ENCODE results near the gene C2CD3. TPM values are rescaled to one million over a fixed set of nuclear protein-coding genes. Genes with fewer than 3 reads are reported as not detected.

Gene C2CD3
- total and polyA plus RNA-seq, 9 of the 15 experiments (the other 6 are each of a cell fraction or from before 2014, with no cell fraction given), result 4.4 to 20.2 (median 15.4) TPM

DNA sequence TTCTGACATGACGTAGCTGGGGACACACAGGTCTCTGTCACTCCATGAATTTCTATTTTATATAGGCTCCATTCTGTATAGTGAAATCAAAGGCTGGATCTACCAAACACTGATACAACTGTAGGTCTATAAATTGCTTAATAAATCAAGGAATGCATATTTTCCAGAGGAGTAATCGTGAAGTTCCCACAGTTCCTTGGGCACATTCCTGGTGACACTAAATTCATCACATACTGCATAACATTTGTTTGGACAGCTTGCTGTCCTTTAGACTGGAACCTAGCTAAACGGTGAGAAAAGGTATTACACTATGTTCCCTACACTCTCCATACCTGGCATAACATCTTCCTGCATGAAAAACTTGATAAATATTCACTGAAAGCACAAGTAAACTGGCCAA lies 120.3 kb downstream of the C2CD3 start:
- Histone ChIP-seq H3K27ac (ENCODE audit: extremely low read depth, low read depth, low read length) (no peak overlapping the region), H2AFZ (ENCODE audit: low read depth, low read length) (no peak overlapping the region), H3K79me2 (ENCODE audit: control insufficient read depth, insufficient read depth, low read length) (no peaks in the 10 kb centered on the region), H3K9me3 (replicated peaks; ENCODE audit: control insufficient read depth, insufficient read depth, low read depth, low read length) (no peaks in the 10 kb centered on the region), H3K9ac (ENCODE audit: insufficient read depth in 1 of 2, low read depth in 2 of 2, low read length in 2 of 2) (no peak overlapping the region), H4K20me1 (replicated peaks; ENCODE audit: control insufficient read depth, insufficient read depth, low read length) (no peaks in the 10 kb centered on the region), H3K36me3 (ENCODE audit: control insufficient read depth, insufficient read depth, low read length) (peaks cover 10% of the 10 kb centered on the region; the same call in 2 of the 3 replicates), H3K4me1 (replicated peaks in 1 of 2; ENCODE audit: control insufficient read depth in 2 of 2, insufficient read depth in 2 of 2, low read length in 2 of 2) (no peaks in the 10 kb centered on the region), H3K4me3 (no peak overlapping the region), H3K9me1 (ENCODE audit: control insufficient read depth, insufficient read depth, low read length) (no peaks in the 10 kb centered on the region), H3K27me3 (ENCODE audit: control insufficient read depth in 2 of 2, insufficient read depth in 2 of 2, low read length in 2 of 2) (no peaks in the 10 kb centered on the region), H3K4me2 (ENCODE audit: insufficient read depth, low read length) (no peak overlapping the region)
- POLR2A ChIA-PET, result interaction anchor here (0.6 kb wide), 1 partner anchor 80 kb away, joined by 3 read pairs; no protein-coding TSS in a partner anchor
- BruUV-seq (replicated peaks), result no TSS peak
- CTCF ChIA-PET (ENCODE audit: low intra/inter-chr PET ratio), result no interaction called here
- intact Hi-C loops (cut with micrococcal nuclease), result no loop called here
- FAIRE-seq (no peak), ATAC-seq (no peak), DNase-seq (ENCODE audit: extremely low read depth in 1 of 4, low spot score in 3 of 4) (no peak)
- TF ChIP-seq TBP (optimal IDR thresholded peaks at IDR 0.05; ENCODE audit: low read depth, low read length) (no peak), ZNF197 (CRISPR knock-in tag; IDR thresholded peaks at IDR 0.05; ENCODE audit: low read depth) (no peak), POLR2AphosphoS5 (IDR thresholded peaks at IDR 0.05; ENCODE audit: control insufficient read depth, insufficient read depth, low read depth, low read length) (no peak), U2AF2 (optimal IDR thresholded peaks at IDR 0.05; ENCODE audit: low read depth, low read length) (no peak), PHF8 (IDR thresholded peaks at IDR 0.05; ENCODE audit: borderline replicate concordance, low read length) (no peak), CTBP1 (IDR thresholded peaks at IDR 0.05; ENCODE audit: borderline replicate concordance) (no peak), NFYB (IDR thresholded peaks at IDR 0.05; ENCODE audit: extremely low read depth, insufficient read length) (no peak), MLX (CRISPR knock-in tag; conservative IDR thresholded peaks at IDR 0.05) (no peak), ZFP30 (CRISPR knock-in tag; IDR thresholded peaks at IDR 0.05; ENCODE audit: borderline replicate concordance) (no peak), TARDBP (IDR thresholded peaks at IDR 0.05) (no peak), ELF4 (CRISPR knock-in tag; IDR thresholded peaks at IDR 0.05) (no peak)
- TF ChIP-seq, protein P1, sequence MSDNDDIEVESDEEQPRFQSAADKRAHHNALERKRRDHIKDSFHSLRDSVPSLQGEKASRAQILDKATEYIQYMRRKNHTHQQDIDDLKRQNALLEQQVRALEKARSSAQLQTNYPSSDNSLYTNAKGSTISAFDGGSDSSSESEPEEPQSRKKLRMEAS (CRISPR knock-in tag; IDR thresholded peaks at IDR 0.05), result no peak
- TF ChIP-seq, protein P2, sequence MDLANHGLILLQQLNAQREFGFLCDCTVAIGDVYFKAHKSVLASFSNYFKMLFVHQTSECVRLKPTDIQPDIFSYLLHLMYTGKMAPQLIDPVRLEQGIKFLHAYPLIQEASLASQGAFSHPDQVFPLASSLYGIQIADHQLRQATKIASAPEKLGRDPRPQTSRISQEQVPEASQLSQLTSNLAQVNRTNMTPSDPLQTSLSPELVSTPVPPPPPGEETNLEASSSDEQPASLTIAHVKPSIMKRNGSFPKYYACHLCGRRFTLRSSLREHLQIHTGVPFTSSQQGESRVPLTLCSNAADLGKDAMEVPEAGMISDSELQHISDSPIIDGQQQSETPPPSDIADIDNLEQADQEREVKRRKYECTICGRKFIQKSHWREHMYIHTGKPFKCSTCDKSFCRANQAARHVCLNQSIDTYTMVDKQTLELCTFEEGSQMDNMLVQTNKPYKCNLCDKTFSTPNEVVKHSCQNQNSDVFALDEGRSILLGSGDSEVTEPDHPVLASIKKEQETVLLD (IDR thresholded peaks at IDR 0.05), result no peak
- 62% methylated on average over 3 of the region's 3 CpGs for WGBS (ENCODE audit: insufficient coverage, low coverage, missing lambda C conversion rate)
- in situ Hi-C loops (cut with MboI), result no loop called here
